Measurements from ENCODE around the gene POU2F3.

- no peak for TF ChIP-seq CTCF (IDR thresholded peaks at IDR 0.05)
- no peak for TF ChIP-seq POLR2A (IDR thresholded peaks at IDR 0.05)
Measured at GRCh38 chr11:120327311-120327710, 87.4 kb downstream of the POU2F3 start.
